GM19372 (cell line): ENCODE data around the gene ACTL10.
"Not testable (repeated sequence)": the region's sequence is repeated elsewhere in the genome, so short reads cannot be mapped to it uniquely, and the experiment has no call there.

ENCODE experiments used
- ATAC-seq: cut with Tn5 transposase; IDR thresholded peaks from one replicate; pipeline ENCODE4 v1.9.1; 2021; ENCODE audit warnings: mild to moderate bottlenecking, low read depth, moderate library complexity; ENCODE audit not compliant: unreplicated experiment

ACTL10 gene

GRCh38 chr20:33689493-33689892, 22.8 kb downstream of the ACTL10 start:
- no peak for ATAC-seq

DNA sequence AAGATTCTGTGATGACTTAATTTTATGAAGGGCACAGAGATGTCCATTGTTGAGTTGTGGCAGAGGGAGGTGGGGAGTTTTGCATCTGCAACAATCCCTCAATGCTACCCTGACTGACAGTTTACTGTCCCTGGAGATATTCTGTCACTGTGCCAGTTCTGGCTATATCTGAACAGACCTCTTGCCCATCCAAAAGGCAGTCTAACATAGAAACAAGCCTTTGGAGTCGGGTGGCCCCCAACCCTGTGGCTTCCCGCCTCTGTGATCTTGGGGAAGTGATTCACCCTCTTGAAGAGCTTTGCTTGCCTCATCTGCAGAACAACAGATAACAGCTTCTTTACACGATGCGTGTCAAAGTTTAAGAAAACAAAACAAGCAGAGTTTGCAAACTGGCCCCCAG, 23.2 kb downstream of the ACTL10 start:
- ATAC-seq: no peak

GRCh38 chr20:33693289-33693688, 26.5 kb downstream of the ACTL10 start:
- no peak for ATAC-seq

- ATAC-seq: no peak
Measured at GRCh38 chr20:33693741-33694638, 27.2 kb downstream of the ACTL10 start.

- no peak for ATAC-seq
Measured at GRCh38 chr20:33694639-33695012, 27.9 kb downstream of the ACTL10 start.

DNA sequence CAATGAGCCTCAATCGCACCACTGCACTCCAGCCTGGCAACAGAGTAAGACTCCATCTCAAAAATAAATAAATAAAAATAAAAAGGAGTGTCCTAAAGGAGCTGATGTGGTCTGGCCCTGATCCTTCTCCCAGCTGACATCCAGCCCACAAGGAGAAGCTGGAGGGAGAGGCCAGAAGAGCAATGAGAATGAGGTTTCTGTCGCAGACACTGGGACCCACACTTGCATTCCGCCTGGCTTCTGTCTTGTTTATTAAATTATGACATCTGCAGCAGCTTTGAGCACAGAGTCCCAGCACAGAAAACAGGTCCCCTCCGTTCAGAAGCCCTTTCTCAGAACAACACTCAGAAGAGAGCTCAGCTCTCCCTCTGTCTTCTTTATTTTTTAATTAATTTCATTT, 29.7 kb downstream of the ACTL10 start:
- ATAC-seq: no peak

DNA sequence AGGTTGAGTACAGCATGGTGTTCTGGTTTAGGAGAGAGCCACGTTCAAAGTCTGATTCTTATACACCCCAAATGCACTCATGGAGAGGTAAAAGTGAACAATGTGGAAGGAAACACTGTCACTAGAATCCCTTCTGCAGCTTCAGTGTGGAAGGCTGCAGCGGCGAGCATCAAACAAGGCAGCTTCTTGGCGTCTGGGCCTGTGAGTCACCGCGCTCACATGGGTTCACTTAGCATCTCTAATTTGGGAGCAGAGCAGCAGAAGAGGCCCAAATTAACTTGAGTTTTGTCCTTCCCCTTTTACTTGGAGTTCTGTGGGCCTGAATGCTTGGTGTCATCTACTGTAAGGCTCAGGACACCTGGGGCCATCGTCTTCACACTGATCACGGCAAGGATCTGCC, 30.4 kb downstream of the ACTL10 start:
- no peak for ATAC-seq

GRCh38 chr20:33698966-33699365, 32.2 kb downstream of the ACTL10 start:
- ATAC-seq: not testable (repeated sequence)

- not testable (repeated sequence) for ATAC-seq
Measured at GRCh38 chr20:33700696-33701441, 34.1 kb downstream of the ACTL10 start.

- ATAC-seq: no peak
Measured at GRCh38 chr20:33701629-33702450, 35.1 kb downstream of the ACTL10 start.

- no peak for ATAC-seq
Measured at GRCh38 chr20:33702861-33703260, 36.1 kb downstream of the ACTL10 start.

DNA sequence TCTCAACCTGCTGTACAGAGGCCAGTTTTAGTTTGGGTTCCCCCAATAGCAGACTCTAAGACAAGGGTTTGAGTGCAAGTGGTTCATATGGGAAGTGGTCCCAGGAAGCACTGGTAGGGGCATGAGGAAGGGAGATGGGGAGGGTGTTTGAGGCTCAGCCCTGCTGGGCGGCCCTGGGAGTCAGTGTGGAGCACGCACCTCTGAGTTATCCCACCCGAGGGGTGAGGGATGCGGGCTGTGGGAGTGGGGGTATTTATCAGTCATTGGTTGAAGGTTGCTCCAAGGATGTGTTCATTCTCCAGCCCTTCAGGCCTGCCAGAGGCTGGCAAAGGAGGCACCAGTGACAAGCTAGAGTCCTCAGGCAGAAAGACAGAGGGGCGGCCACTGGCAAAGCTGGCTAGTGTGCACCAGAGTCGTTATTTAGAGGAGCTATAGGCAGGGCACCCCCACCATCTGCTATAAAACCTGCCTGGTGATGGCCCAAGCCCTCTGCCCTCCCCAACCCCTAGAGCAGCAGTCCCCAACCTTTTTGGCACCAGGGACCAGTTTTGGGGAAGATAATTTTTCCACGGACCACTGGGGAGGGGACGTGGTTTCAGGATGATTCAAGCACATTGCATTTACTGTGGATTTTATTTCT, 36.9 kb downstream of the ACTL10 start:
- ATAC-seq: no peak

DNA sequence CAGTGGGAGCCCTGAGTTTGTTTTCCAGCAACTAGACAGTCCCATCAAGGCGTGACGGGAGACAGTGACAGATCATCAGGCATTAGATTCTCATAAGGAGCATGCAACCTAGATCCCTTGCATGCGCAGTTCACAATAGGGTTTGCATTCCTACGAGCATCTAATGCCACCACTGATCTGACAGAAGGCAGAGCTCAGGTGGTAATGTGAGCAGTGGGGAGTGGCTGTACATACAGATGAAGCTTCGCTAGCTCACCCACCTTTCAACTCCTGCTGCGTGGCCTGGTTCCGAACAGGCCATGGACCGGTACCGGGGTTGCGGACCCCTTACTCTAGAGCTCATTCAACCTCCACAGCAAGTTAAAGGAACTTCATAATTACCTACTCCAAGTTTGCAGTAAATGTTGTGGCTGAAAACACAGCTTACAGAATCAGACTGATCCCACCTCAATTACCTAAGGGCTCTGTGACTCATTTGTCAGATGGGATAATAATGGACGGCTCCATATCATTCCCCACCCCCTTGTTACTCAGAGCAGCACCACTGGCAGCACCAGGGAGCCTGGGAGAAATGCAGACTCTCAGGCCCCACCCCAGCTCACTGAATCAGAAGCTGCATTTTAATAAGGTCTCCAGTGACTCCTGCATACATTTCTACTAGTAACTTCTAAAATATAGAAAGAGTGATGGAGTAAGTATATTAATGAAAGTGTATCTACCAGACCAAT, 37.6 kb downstream of the ACTL10 start:
- ATAC-seq: no peak

DNA sequence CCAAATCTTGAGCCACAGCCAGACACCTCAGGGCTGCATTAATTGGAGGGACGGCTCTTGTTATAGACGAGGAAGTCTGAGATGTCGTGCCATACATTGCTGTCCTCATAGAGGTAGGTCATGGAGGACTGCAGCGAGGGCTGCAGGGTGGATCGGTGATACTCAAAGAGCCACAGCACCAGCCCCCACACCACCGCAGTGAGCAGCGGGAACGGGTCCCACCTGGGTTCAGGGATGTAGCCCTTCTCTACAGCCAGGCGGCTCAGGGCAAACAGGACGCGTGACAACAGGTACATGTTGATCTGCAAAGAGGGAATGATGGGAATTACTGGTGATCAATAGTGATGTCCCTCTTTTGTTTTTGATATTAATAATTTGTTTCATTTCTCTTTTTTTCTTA, 40.9 kb downstream of the ACTL10 start:
- no peak for ATAC-seq

GRCh38 chr20:33709398-33709797, 42.7 kb downstream of the ACTL10 start:
- ATAC-seq: no peak

GRCh38 chr20:33709905-33710541, 43.3 kb downstream of the ACTL10 start:
- ATAC-seq: no peak

DNA sequence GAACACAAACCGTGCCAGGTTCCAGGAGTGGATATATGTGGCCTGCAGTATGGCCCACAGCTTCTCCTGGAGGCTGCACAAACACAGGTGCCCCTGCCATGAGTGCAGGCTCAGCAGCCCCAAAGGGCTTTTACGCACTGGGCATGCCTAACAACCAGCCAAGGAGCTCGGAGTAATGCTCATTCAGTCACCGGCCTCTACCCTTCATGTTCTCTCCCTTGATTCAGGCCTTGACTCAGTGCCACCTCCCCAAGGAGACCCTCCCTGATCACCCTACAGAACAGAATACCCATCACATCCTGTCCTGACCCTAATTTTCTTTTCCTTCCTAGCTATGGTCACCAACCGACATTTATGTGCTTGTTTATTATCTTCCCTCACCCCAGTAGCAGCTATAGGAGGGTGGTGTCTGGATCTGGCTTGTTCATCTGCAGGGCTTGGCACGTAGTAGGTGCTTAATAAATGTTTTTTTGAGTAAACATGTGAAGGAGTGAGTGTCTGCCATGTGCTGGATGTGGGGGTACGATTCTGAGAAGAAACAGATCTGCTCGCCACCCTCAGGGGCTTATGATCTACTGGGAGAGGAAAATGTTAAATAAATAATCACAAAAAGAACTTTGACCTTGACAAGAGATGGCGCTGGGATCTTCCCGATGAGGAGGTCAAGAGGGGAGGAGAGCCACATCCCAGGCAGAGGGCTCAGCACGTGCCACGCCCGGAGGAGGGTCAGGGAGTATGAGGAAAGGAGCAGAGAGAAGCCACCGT, 44.1 kb downstream of the ACTL10 start:
- no peak for ATAC-seq

DNA sequence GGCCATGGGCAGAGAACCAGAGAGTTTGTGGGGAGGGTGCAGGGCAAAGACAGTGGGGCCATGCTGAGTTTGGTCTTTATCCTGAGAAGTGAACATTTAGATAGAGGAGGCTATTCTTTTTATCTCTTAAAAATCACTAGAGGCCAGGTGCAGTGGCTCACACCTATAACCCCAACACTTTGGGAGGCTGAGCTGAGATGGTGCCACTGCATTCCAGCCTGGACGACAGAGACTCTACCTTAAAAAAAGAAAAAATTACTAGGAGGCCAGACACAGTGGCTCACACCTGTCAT, 44.6 kb downstream of the ACTL10 start:
- no peak for ATAC-seq

- no peak for ATAC-seq
Measured at GRCh38 chr20:33713865-33714367, 47.2 kb downstream of the ACTL10 start.
